T-helper 17 cell (primary cell): ENCODE measurements around the gene CCL2. TPM values are rescaled to one million over a fixed set of nuclear protein-coding genes. Genes with fewer than 3 reads are reported as not detected.

Experiments used
- ATAC-seq: fragments of 150-1000 bp; cut with Tn5 transposase; 2 replicates; pipeline ENCODE4 v1.10.0; 2021; ENCODE audit warnings: mild to moderate bottlenecking, moderate library complexity
- DNase-seq, 3 donors: peaks; one replicate each; pipeline versions ENCODE4 v3.0.0 to v3.0.0-alpha.2; 2020 to 2021
- H3K9me3 ChIP-seq: one replicate; pipeline ENCODE4 v1.7.0; 2013; ENCODE audit warnings: low read length, mild to moderate bottlenecking; ENCODE audit not compliant: control insufficient read depth, poor library complexity, severe bottlenecking
- H3K27ac Mint-ChIP-seq: one replicate; pipeline ENCODE4 v1.8.0; 2022; ENCODE audit warnings: mild to moderate bottlenecking, moderate library complexity, mixed read lengths
- H3K27me3 Mint-ChIP-seq: one replicate; pipeline ENCODE4 v1.8.0; 2022; ENCODE audit warnings: mixed read lengths
- H3K36me3 Mint-ChIP-seq: one replicate; pipeline ENCODE4 v1.8.0; 2022; ENCODE audit warnings: low read depth, mixed read lengths
- H3K4me1 Mint-ChIP-seq: one replicate; pipeline ENCODE4 v1.8.0; 2022; ENCODE audit warnings: mild to moderate bottlenecking, mixed read lengths
- H3K4me3 Mint-ChIP-seq: one replicate; pipeline ENCODE4 v1.8.0; 2022; ENCODE audit warnings: mild to moderate bottlenecking, moderate library complexity, mixed read lengths
- total RNA-seq, 4 donors: library from RNA in 2 of 4; stranded (reverse) in 2 of 4; gene quantifications; one replicate each; pipeline ENCODE4 v1.2.3 and lab custom pipeline; 2022 to 2026

CCL2 gene
- not detected for total RNA-seq
- total RNA-seq (lab: John Stamatoyannopoulos, UW) = 0 reads per million in 2 donors

DNA sequence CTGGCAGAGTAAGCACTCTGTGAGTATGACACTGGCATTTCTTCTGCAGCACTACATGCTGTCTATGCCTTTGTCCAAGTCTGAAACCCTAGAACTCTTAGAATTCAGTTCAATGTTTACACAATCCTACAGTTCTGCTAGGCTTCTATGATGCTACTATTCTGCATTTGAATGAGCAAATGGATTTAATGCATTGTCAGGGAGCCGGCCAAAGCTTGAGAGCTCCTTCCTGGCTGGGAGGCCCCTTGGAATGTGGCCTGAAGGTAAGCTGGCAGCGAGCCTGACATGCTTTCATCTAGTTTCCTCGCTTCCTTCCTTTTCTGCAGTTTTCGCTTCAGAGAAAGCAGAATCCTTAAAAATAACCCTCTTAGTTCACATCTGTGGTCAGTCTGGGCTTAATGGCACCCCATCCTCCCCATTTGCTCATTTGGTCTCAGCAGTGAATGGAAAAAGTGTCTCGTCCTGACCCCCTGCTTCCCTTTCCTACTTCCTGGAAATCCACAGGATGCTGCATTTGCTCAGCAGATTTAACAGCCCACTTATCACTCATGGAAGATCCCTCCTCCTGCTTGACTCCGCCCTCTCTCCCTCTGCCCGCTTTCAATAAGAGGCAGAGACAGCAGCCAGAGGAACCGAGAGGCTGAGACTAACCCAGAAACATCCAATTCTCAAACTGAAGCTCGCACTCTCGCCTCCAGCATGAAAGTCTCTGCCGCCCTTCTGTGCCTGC lies at the start of gene CCL2:
Gene CCL2, plus strand, starts transcription at position 635 of the 730 bp plus-strand sequence. Its CDS starts 65 bp downstream, at position 700.
- Mint-ChIP-seq H3K36me3 (peaks cover 2% of the 10 kb centered on the region), H3K27me3 (peaks cover 82% of the 10 kb centered on the region), H3K4me1 (peaks cover 6% of the 10 kb centered on the region), H3K4me3 (peak within 1 kb of the TSS; percentile 51), H3K27ac (no peak within 1 kb of the TSS)
- DNase-seq (no peak), ATAC-seq (no peak)
- no peaks in the 10 kb centered on the region for H3K9me3 ChIP-seq

DNA sequence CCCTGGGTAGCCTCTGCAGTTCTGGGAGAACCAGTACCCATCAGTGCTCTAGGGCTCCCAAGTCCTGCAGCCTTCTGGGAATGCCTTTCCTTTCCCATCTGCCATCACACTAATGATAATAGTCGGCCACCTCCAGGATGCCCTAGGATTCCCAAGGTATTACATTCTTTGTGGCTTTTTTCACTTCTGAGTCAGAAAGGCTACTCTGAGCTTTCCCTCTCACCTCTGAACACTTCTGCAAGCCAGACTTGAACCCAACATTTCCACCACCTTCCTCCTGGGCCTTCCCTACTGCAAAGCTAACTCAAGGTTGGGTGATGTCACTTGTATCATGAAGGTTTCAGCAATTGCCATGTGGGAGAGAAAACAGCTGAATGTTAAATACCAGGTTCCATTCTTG lies 49.7 kb upstream of the CCL2 start:
- DNase-seq = no peak
- Mint-ChIP-seq H3K36me3 (peaks cover 3% of the 10 kb centered on the region), H3K4me3 (no peak overlapping the region), H3K27me3 (peaks cover 52% of the 10 kb centered on the region), H3K27ac (no peak overlapping the region), H3K4me1 (no peaks in the 10 kb centered on the region)
- no peaks in the 10 kb centered on the region for H3K9me3 ChIP-seq
- no peak for ATAC-seq

DNA sequence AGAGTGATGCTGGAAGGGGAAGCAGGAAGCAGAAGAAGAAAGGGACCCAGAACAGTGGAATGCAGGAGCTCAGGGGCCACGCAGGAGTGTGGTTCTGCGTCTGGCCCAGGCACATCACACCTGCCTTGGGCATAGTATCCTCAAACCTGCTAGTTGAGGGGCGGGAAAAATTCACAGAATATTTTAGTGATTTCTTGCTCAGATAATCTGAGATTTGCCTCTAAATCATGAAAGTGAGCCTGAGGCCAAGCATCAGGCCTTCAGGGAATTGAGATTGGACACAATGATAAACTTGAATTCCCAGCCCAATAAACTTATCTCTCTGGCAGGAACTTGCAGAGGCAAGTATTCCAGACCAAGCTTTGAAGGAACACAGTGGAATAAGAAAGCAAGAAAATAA lies 48.5 kb upstream of the CCL2 start:
- Mint-ChIP-seq H3K4me3 (no peak overlapping the region), H3K27ac (no peak overlapping the region), H3K36me3 (peaks cover 3% of the 10 kb centered on the region), H3K4me1 (no peaks in the 10 kb centered on the region), H3K27me3 (peaks cover 44% of the 10 kb centered on the region)
- no peak for ATAC-seq
- no peak for DNase-seq
- no peaks in the 10 kb centered on the region for H3K9me3 ChIP-seq

DNA sequence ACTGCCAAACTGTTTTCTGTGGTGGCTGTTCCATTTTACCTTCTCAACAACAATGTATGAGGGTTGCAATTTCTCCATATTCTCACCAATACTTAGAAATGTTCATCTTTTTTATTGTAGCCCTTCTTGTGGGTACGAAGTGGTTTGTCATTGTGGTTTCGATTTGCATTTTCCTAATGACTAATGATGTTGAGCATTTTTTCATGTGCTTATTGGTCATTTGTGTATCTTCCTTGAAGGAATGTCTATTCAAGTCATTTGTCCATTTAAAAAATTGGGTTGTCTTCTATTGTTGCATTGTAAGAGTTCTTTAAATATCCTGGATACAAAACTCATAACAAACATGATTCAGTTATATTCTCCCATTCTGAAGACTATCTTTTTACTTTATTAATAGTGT lies 47.5 kb upstream of the CCL2 start:
- DNase-seq = no peak
- no peaks in the 10 kb centered on the region for H3K9me3 ChIP-seq
- Mint-ChIP-seq H3K4me1 (no peaks in the 10 kb centered on the region), H3K27me3 (peaks cover 34% of the 10 kb centered on the region), H3K4me3 (no peak overlapping the region), H3K36me3 (peaks cover 2% of the 10 kb centered on the region), H3K27ac (no peak overlapping the region)
- ATAC-seq = no peak

DNA sequence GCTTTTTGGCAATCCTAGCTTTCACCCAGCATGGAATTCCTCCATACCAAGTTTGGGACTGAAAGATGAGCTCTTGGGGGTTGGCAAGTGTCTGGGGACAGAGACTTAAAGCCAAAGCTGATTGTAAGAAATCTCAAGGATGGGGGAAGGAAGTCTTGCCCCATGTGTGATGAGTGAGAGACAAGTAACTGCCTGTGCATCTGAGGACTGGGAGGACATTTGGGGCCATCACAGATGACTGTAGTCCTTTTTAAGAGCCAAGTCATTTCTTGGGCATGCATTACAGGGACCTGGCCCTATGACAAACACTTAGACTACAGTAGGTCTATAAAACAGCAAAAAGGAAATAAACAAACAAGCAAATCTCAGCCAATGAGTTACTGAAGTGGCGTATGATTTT lies 36.3 kb upstream of the CCL2 start:
- Mint-ChIP-seq H3K27ac (no peak overlapping the region), H3K27me3 (peaks cover 55% of the 10 kb centered on the region), H3K4me1 (no peaks in the 10 kb centered on the region), H3K4me3 (no peak overlapping the region), H3K36me3 (peaks cover 2% of the 10 kb centered on the region)
- DNase-seq (no peak), ATAC-seq (no peak)
- no peaks in the 10 kb centered on the region for H3K9me3 ChIP-seq

DNA sequence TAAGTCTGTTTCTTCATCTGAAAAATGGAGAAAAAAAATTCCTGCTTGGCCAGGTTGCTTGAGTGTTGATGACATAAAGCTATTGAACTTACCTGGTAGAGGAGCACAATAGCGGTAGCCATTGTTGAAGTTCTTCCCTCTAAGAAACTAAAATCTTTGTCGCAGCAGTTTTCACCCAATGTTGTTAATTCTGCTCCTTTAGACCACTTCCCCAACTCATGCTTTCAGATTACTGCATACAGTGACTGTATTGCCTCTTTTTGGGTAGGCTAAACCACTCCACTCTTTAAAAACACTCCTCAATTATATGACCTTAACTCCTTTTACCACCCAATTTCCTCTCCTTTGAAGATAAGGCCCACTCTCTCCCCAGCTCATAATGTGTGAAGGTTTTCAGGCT lies 35.7 kb upstream of the CCL2 start:
- no peak overlapping the region for H3K27ac Mint-ChIP-seq
- DNase-seq = no peak
- ATAC-seq = no peak
- H3K9me3 ChIP-seq = no peaks in the 10 kb centered on the region
- H3K36me3 Mint-ChIP-seq = peaks cover 2% of the 10 kb centered on the region
- H3K27me3 Mint-ChIP-seq = peaks cover 55% of the 10 kb centered on the region
- H3K4me3 Mint-ChIP-seq = no peak overlapping the region
- H3K4me1 Mint-ChIP-seq = no peaks in the 10 kb centered on the region

DNA sequence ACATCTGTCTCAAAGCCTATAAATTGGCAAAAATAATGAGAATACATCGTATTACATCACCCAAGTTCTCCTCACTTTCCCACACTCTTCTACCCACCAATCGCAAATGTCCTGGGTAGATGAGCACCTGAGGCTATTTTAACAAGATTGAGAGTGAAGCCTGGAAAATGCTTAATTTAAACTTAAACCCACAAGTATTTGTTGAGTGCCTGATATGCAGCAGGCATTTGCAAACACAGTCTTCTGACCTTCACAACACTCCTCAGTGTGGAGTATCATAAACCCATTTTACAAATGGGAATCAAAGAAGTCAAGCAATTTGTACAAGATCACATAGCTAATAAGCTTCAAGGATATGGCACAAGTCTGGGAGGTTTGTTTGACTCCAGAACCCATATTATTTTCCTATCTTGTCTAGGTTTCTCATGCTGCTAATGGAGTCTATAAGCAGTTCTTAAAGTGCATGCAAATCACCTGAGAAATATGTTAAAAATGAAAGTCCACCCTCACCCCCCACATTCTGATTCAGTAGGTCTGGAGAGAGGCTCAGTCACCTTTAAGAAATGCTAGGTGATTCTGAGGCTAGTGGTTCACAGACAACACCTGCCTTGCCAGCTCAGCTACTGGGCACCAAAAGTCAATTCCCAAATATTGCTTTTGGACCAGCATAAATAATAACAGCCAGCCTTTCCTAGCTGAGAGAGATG lies 34.9 kb upstream of the CCL2 start:
- DNase-seq (no peak), ATAC-seq (no peak)
- peaks cover 2% of the 10 kb centered on the region for H3K36me3 Mint-ChIP-seq
- no peak overlapping the region for H3K4me3 Mint-ChIP-seq
- H3K27me3 Mint-ChIP-seq = peaks cover 55% of the 10 kb centered on the region
- no peaks in the 10 kb centered on the region for H3K9me3 ChIP-seq
- H3K27ac Mint-ChIP-seq = no peak overlapping the region
- H3K4me1 Mint-ChIP-seq = no peaks in the 10 kb centered on the region

DNA sequence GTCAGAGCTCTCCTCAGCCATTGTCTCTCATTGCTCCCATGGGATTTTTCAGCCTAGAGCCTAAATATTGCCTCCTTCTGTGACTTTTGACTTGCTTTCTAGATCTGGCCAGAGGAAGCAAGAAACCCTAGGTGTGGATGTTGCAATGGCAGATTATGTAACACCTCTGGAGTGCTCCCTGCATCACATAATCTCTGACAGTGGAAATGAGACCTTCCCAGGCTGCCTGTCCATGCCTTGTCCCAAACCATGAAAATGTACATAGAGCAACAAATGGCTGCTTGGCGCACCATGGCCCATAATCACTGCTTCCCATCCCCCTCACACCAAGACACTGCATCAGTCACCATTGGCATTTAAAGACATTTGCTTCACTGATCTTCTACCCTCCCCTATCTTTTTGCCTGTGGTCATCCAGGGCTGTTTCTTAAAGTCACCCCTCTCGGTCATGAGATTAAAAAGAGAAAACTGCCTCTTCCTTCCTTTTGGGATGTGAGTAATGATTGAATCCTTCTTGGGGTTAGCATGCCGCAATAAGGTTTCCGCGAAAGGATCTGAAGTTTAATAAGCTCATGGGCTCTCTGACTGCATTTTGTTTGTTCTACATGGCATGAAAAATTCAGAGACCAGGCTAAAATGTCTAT lies 34.2 kb upstream of the CCL2 start:
- Mint-ChIP-seq H3K36me3 (peaks cover 2% of the 10 kb centered on the region), H3K4me1 (no peaks in the 10 kb centered on the region), H3K27me3 (peaks cover 56% of the 10 kb centered on the region)

DNA sequence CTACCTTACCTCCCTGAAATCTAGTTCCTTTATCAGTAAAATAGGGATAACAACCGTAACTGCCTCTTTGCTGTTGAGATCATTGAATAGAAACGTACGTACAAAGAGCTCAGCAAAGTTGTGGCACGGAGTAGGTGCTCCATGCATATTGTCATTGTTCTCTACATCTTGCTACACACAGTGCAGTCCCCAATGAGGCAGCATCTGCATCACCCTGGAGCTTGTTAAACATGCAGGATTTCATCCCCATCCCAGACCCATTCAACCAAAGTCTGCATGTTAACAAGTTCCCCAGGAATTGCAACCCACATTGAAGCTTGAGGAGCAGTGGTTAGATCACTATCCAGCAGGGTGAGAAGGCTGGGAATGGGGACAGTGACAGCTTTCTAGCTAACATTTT lies 33.7 kb upstream of the CCL2 start:
- Mint-ChIP-seq H3K4me3 (no peak overlapping the region), H3K27me3 (peaks cover 52% of the 10 kb centered on the region), H3K4me1 (no peaks in the 10 kb centered on the region), H3K36me3 (no peaks in the 10 kb centered on the region), H3K27ac (no peak overlapping the region)
- ATAC-seq (no peak), DNase-seq (no peak)
- H3K9me3 ChIP-seq = no peaks in the 10 kb centered on the region

More for the DNA sequence above, 34.2 kb upstream of the CCL2 start:
- Mint-ChIP-seq H3K27ac (no peak overlapping the region), H3K4me3 (no peak overlapping the region)
- DNase-seq (no peak), ATAC-seq (no peak)
- no peaks in the 10 kb centered on the region for H3K9me3 ChIP-seq

DNA sequence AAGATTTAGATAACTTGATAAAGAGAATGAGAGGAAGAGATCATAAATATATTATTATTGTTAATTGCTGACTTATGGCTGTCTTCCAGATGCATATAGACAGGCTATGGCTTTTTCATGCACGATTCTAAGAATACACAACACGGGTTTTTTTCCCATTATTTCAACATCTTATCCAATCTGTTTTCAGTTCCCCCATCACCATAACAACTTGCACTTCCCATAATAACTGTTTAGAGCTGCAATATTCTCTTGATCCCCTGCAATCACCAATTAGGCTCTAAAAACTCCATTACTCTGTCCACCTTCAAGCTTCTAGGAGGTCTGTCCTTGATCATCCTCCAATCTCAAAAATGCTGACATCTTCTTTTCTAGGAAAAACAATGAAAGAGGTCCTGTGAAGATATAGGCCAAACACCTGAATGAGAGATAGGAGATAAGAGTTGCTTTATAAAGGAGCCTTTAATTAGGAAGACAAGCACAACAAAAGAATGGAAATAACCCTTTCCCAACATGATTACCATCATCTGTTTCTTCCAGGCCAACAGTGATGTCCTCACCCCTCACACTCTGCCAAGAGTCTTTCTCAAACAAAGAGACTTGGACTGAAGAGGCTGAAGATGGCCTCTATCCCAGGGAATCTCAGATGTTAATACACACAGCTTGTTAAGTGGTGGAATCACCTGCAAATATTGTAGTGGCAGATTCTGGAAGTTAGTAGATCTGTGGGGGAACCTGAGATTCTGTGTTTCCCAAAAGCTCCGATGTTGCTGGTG lies 32.2 kb upstream of the CCL2 start:
- Mint-ChIP-seq H3K27me3 (peaks cover 44% of the 10 kb centered on the region), H3K4me1 (no peaks in the 10 kb centered on the region), H3K36me3 (no peaks in the 10 kb centered on the region), H3K4me3 (no peak overlapping the region), H3K27ac (no peak overlapping the region)
- peaks cover 3% of the 10 kb centered on the region for H3K9me3 ChIP-seq
- no peak for DNase-seq
- ATAC-seq = no peak

DNA sequence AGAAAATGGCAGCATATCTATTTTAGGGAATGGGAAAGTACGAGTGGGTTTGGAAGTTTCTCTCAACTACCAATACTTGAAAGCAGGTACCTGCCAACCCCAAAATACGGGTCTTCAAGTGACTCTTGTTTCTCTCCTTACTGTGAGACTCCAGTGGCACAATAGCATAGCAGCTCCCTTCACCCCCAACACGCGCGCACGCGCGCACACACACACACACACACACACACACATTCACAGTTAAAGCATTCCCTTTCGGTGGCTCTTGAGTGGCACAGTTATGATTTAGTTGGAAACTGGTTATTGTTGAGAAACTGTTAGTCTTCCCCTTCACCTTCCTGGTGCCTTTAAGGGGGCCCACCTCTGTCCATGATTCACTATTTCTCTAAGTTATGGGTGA lies 30.0 kb upstream of the CCL2 start:
- no peaks in the 10 kb centered on the region for H3K4me1 Mint-ChIP-seq
- peaks cover 5% of the 10 kb centered on the region for H3K9me3 ChIP-seq
- ATAC-seq (no peak), DNase-seq (no peak)
- no peak overlapping the region for H3K27ac Mint-ChIP-seq
- H3K36me3 Mint-ChIP-seq = no peaks in the 10 kb centered on the region
- H3K27me3 Mint-ChIP-seq = peaks cover 40% of the 10 kb centered on the region
- no peak overlapping the region for H3K4me3 Mint-ChIP-seq

DNA sequence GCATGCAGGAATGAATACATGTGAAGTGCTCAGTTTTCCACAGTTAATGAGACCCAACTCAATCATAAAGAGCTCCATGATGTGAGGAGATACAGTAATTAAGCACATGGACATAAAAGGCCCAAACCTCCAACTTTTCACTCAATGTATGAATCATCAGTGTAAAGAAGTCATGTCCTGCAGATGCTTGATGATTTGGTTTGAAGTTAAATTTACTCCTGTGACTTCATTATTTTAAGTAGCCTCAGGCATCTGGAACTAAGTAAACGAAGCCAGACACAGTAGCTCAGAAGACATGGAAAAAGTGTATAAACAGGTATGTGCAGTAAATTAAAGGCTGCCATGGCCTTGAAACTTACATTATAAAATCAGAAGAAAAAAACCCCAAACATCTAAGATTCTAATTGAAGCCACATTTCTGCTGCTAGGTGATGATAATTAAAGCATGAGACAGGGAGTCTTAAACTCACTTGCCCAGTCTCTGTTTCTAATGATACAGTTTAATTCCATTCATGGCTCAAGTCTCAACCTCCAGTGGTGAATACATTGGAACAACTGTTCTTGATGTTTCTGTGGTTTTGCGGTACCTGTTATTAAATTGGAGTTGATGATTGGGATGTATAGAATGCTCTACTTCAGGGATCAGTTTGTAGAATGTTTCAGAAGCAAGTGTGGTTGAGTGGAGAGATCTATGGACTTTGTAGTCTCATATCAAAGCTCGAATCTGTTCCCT lies 28.9 kb upstream of the CCL2 start:
- H3K27me3 Mint-ChIP-seq = peaks cover 37% of the 10 kb centered on the region
- no peaks in the 10 kb centered on the region for H3K36me3 Mint-ChIP-seq
- DNase-seq (no peak), ATAC-seq (no peak)
- peaks cover 7% of the 10 kb centered on the region for H3K9me3 ChIP-seq
- no peaks in the 10 kb centered on the region for H3K4me1 Mint-ChIP-seq
- H3K4me3 Mint-ChIP-seq = no peak overlapping the region
- no peak overlapping the region for H3K27ac Mint-ChIP-seq

DNA sequence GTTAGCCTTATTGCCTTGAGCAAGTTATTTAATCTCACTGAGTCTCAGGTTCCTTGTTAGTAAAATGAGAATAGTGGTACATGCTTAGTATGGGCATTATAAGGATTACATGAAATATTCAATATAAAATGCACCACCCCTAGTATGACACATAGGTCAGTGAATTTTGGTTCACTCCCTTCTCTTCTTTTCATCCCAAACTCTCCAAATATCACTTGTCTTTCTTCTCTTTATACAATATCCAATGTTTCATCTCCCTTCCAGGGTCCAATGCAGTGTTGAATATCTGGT lies 28.4 kb upstream of the CCL2 start:
- H3K4me1 Mint-ChIP-seq = no peaks in the 10 kb centered on the region

More for the DNA sequence above, 28.4 kb upstream of the CCL2 start:
- Mint-ChIP-seq H3K27ac (no peak overlapping the region), H3K27me3 (peaks cover 35% of the 10 kb centered on the region), H3K36me3 (no peaks in the 10 kb centered on the region), H3K4me3 (no peak overlapping the region)
- ATAC-seq = no peak
- peaks cover 7% of the 10 kb centered on the region for H3K9me3 ChIP-seq
- no peak for DNase-seq
